GM12878 (cell line): Measurements from ENCODE around the gene SERPINI1. TPM values are rescaled to one million over a fixed set of nuclear protein-coding genes. Genes with fewer than 3 reads are reported as not detected.

Source experiments
- BRCA1 ChIP-seq: IDR thresholded peaks from 2 replicates; pipeline ENCODE4 v1.6.1; 2011; ENCODE audit warnings: low read depth, low read length, improper control_type of control experiment
- GABPA ChIP-seq: IDR thresholded peaks from 2 replicates; pipeline ENCODE4 v1.6.1; 2014; ENCODE audit warnings: antibody characterized with exemption, low read depth, mild to moderate bottlenecking, inconsistent platforms
- IKZF1 ChIP-seq: fragments of 450-650 bp; conservative IDR thresholded peaks from 2 replicates; pipeline ENCODE4 v1.6.1; 2017; ENCODE audit warnings: antibody characterized with exemption, mild to moderate bottlenecking
- POLR2AphosphoS2 ChIP-seq: IDR thresholded peaks from 2 replicates; pipeline ENCODE4 v1.6.1; 2011; ENCODE audit warnings: low read depth, mild to moderate bottlenecking, low read length, improper control_type of control experiment, moderate library complexity
- RBBP5 ChIP-seq: fragments of 200-600 bp; sonication (generic); conservative IDR thresholded peaks from 2 replicates; pipeline ENCODE4 v1.6.1; 2016
- SMAD1 ChIP-seq: fragments of 450-650 bp; IDR thresholded peaks from 2 replicates; pipeline ENCODE4 v1.6.1; 2018; ENCODE audit warnings: mild to moderate bottlenecking, low read depth; ENCODE audit not compliant: partially characterized antibody
- YY1 ChIP-seq: IDR thresholded peaks from 2 replicates; pipeline ENCODE4 v1.6.1; 2011; ENCODE audit warnings: low read depth, mild to moderate bottlenecking, low read length
- ZNF207 ChIP-seq: fragments of 450-650 bp; IDR thresholded peaks from 2 replicates; pipeline ENCODE4 v1.6.1; 2014; ENCODE audit warnings: antibody characterized with exemption, mild to moderate bottlenecking, borderline replicate concordance
- ZZZ3 ChIP-seq: IDR thresholded peaks from 2 replicates; pipeline ENCODE4 v1.6.1; 2011; ENCODE audit warnings: low read depth; ENCODE audit not compliant: control insufficient read depth, insufficient read length
- polyA plus RNA-seq, 11 experiments: library from polyadenylated mRNA; depleted of rRNA in 4 of 11; unstranded in 6 of 11; stranded (reverse) in 5 of 11; fragments of >200 nt; fragmentation: Nextera tagmentation in 4 of 11; fragmentation: Illumina TruSeq in 1 of 11; extraction: Ambion mirVana in 4 of 11; extraction: Trizol in 1 of 11; gene quantifications; 1 replicate in 1 of 11; 2 replicates in 10 of 11; pipeline versions ENCODE4 v1.2.1 to v1.2.3, GENCODE V29; 2011 to 2016; ENCODE audit warnings: inconsistent platforms in 2 of 11, missing spikeins in 2 of 11, low read depth in 1 of 11
- total RNA-seq, 4 experiments: library from RNA; depleted of rRNA in 3 of 4; stranded (reverse); fragments of >200 nt in 3 of 4; fragmentation: Illumina TruSeq in 1 of 4; extraction: Trizol in 1 of 4; gene quantifications; 2 replicates each; pipeline versions ENCODE4 v1.2.1 to v1.2.3, GENCODE V29; 2013 to 2021
- TF ChIP-seq, protein P1 (sequence below): fragments of 450-650 bp; IDR thresholded peaks from 2 replicates; pipeline ENCODE4 v1.6.1; 2018; ENCODE audit warnings: borderline replicate concordance, mild to moderate bottlenecking; ENCODE audit not compliant: partially characterized antibody
- TF ChIP-seq, protein P2 (sequence below): IDR thresholded peaks from 2 replicates; pipeline ENCODE4 v1.6.1; 2011; ENCODE audit warnings: low read depth, mild to moderate bottlenecking, low read length, moderate library complexity, borderline replicate concordance; ENCODE audit errors: extremely low read depth
- TF ChIP-seq, protein P3 (sequence below): fragments of 150-350 bp; IDR thresholded peaks from 2 replicates; pipeline ENCODE4 v1.6.1; 2016; ENCODE audit warnings: low read depth, low read length
- TF ChIP-seq, protein P4 (sequence below): IDR thresholded peaks from 2 replicates; pipeline ENCODE4 v1.6.1; 2012; ENCODE audit warnings: low read depth, low read length, improper control_type of control experiment
- TF ChIP-seq, protein P5 (sequence below): IDR thresholded peaks from 2 replicates; pipeline ENCODE4 v1.6.1; 2011; ENCODE audit warnings: borderline replicate concordance, low read depth, mild to moderate bottlenecking, moderate library complexity, low read length; ENCODE audit not compliant: insufficient read depth, poor library complexity, severe bottlenecking
- TF ChIP-seq, protein P6 (sequence below): IDR thresholded peaks from 2 replicates; pipeline ENCODE4 v1.6.1; 2011; ENCODE audit warnings: borderline replicate concordance, low read depth, mild to moderate bottlenecking, moderate library complexity, mixed read lengths, low read length; ENCODE audit not compliant: insufficient read depth; ENCODE audit errors: extremely low read length

SERPINI1 gene
- total and polyA plus RNA-seq, 10 of the 15 experiments (the other 5 are each of a cell fraction or from before 2014, with no cell fraction given), result 1.5 to 7.6 (median 3.6) TPM

DNA sequence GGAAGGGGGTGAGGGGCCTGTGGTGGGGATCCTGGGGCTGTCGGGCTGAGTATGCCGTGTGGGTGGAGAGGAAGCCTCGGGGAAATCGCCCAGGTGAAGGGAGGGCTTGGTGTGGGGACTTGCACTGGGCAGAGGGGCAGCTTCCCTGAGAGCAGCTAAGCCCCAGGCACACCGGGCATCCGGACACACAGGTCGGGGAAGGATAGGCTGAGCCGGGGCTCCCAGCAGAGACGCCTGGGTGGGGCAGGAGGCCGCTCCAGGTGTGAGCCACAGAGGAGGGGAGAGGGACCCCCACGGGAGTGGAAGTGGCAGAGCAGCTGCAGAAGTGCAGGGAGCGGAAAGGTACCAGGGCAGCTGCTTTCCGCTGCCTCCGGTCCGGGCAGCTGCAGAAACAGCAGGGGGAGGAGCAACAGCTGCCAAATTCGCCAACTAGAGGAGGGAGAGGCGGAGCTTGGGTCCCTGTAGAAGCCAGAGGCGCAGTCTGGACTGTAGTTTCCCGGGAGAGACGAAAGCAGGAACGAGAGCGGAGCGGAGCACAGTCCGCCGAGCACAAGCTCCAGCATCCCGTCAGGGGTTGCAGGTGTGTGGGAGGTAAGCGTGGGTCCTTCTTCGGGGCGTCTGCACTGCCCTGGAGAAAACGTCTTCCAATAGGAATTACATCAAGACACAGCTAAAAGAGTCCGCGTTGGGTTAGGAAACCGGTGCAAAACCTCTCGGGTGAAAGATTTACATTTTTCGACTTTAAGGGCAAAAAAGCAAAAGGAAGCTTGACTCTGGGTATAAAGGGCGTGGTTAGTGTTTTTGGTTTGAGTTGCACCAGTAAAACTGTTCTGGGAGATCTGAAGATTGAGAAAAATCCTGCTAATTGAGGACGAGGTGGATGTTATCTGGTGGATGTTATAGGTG lies at the start of gene SERPINI1 (continued):
- 0 out of 2 replicates have a peak, but pooled peaks have one; percentile 40 for TF ChIP-seq POLR2AphosphoS2
- TF ChIP-seq BRCA1, result no peak
- no peak for TF ChIP-seq YY1
- 0 out of 2 replicates have a peak, but pooled peaks have one; percentile 69 for TF ChIP-seq ZNF207
- TF ChIP-seq RBBP5, result no peak
- peak; percentile 24 for TF ChIP-seq SMAD1
- TF ChIP-seq ZZZ3, result no peak
- TF ChIP-seq, protein P1, sequence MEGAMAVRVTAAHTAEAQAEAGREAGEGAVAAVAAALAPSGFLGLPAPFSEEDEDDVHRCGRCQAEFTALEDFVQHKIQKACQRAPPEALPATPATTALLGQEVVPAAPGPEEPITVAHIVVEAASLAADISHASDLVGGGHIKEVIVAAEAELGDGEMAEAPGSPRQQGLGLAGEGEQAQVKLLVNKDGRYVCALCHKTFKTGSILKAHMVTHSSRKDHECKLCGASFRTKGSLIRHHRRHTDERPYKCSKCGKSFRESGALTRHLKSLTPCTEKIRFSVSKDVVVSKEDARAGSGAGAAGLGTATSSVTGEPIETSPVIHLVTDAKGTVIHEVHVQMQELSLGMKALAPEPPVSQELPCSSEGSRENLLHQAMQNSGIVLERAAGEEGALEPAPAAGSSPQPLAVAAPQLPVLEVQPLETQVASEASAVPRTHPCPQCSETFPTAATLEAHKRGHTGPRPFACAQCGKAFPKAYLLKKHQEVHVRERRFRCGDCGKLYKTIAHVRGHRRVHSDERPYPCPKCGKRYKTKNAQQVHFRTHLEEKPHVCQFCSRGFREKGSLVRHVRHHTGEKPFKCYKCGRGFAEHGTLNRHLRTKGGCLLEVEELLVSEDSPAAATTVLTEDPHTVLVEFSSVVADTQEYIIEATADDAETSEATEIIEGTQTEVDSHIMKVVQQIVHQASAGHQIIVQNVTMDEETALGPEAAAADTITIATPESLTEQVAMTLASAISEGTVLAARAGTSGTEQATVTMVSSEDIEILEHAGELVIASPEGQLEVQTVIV, result no peak
- TF ChIP-seq, protein P2, sequence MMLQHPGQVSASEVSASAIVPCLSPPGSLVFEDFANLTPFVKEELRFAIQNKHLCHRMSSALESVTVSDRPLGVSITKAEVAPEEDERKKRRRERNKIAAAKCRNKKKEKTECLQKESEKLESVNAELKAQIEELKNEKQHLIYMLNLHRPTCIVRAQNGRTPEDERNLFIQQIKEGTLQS, result no peak
- TF ChIP-seq, protein P3, sequence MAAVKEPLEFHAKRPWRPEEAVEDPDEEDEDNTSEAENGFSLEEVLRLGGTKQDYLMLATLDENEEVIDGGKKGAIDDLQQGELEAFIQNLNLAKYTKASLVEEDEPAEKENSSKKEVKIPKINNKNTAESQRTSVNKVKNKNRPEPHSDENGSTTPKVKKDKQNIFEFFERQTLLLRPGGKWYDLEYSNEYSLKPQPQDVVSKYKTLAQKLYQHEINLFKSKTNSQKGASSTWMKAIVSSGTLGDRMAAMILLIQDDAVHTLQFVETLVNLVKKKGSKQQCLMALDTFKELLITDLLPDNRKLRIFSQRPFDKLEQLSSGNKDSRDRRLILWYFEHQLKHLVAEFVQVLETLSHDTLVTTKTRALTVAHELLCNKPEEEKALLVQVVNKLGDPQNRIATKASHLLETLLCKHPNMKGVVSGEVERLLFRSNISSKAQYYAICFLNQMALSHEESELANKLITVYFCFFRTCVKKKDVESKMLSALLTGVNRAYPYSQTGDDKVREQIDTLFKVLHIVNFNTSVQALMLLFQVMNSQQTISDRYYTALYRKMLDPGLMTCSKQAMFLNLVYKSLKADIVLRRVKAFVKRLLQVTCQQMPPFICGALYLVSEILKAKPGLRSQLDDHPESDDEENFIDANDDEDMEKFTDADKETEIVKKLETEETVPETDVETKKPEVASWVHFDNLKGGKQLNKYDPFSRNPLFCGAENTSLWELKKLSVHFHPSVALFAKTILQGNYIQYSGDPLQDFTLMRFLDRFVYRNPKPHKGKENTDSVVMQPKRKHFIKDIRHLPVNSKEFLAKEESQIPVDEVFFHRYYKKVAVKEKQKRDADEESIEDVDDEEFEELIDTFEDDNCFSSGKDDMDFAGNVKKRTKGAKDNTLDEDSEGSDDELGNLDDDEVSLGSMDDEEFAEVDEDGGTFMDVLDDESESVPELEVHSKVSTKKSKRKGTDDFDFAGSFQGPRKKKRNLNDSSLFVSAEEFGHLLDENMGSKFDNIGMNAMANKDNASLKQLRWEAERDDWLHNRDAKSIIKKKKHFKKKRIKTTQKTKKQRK, result no peak
- TF ChIP-seq, protein P4, sequence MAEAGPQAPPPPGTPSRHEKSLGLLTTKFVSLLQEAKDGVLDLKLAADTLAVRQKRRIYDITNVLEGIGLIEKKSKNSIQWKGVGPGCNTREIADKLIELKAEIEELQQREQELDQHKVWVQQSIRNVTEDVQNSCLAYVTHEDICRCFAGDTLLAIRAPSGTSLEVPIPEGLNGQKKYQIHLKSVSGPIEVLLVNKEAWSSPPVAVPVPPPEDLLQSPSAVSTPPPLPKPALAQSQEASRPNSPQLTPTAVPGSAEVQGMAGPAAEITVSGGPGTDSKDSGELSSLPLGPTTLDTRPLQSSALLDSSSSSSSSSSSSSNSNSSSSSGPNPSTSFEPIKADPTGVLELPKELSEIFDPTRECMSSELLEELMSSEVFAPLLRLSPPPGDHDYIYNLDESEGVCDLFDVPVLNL, result no peak
- TF ChIP-seq, protein P5, sequence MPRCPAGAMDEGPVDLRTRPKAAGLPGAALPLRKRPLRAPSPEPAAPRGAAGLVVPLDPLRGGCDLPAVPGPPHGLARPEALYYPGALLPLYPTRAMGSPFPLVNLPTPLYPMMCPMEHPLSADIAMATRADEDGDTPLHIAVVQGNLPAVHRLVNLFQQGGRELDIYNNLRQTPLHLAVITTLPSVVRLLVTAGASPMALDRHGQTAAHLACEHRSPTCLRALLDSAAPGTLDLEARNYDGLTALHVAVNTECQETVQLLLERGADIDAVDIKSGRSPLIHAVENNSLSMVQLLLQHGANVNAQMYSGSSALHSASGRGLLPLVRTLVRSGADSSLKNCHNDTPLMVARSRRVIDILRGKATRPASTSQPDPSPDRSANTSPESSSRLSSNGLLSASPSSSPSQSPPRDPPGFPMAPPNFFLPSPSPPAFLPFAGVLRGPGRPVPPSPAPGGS, result no peak
- TF ChIP-seq, protein P6, sequence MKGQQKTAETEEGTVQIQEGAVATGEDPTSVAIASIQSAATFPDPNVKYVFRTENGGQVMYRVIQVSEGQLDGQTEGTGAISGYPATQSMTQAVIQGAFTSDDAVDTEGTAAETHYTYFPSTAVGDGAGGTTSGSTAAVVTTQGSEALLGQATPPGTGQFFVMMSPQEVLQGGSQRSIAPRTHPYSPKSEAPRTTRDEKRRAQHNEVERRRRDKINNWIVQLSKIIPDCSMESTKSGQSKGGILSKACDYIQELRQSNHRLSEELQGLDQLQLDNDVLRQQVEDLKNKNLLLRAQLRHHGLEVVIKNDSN, result no peak
- TF ChIP-seq GABPA, result no peak
- peak; percentile 79 for TF ChIP-seq IKZF1
